ENCODE results near the gene SBNO2.
"Not testable (repeated sequence)": the region's sequence is repeated elsewhere in the genome, so short reads cannot be mapped to it uniquely, and the experiment has no call there.

Gene SBNO2

GRCh38 chr19:1134431-1134830 lies 39.6 kb downstream of the SBNO2 start:
- no peak for DNase-seq

- no peak for DNase-seq
These were observed 40.6 kb downstream of the SBNO2 start for GRCh38 chr19:1133471-1133929.

GRCh38 chr19:1132552-1133383 lies 41.3 kb downstream of the SBNO2 start:
- DNase-seq = peak; percentile 18

GRCh38 chr19:1131718-1132551 lies 42.1 kb downstream of the SBNO2 start:
- peak; percentile 61 for DNase-seq

GRCh38 chr19:1130771-1131717 lies 43.0 kb downstream of the SBNO2 start:
- peak; percentile 18 for DNase-seq

GRCh38 chr19:1129535-1129934 lies 44.5 kb downstream of the SBNO2 start:
- DNase-seq = no peak

- not testable (repeated sequence) for DNase-seq
These were observed 45.0 kb downstream of the SBNO2 start for GRCh38 chr19:1129084-1129483.

- DNase-seq = no peak
These were observed 46.0 kb downstream of the SBNO2 start for GRCh38 chr19:1128106-1128505.

GRCh38 chr19:1126984-1127760 lies 46.9 kb downstream of the SBNO2 start:
- no peak for DNase-seq

- DNase-seq = no peak
These were observed 48.2 kb downstream of the SBNO2 start for GRCh38 chr19:1125601-1126467.

- DNase-seq = no peak
These were observed 50.0 kb downstream of the SBNO2 start for GRCh38 chr19:1123885-1124677.

- no peak for DNase-seq
These were observed 50.7 kb downstream of the SBNO2 start for GRCh38 chr19:1123381-1123780.

GRCh38 chr19:1122972-1123363 lies 51.1 kb downstream of the SBNO2 start:
- DNase-seq = no peak

- DNase-seq = no peak
These were observed 51.8 kb downstream of the SBNO2 start for GRCh38 chr19:1122021-1122971.

GRCh38 chr19:1121395-1121794 lies 52.7 kb downstream of the SBNO2 start:
- DNase-seq = no peak

GRCh38 chr19:1119475-1120217 lies 54.4 kb downstream of the SBNO2 start:
- DNase-seq = no peak

GRCh38 chr19:1118999-1119398 lies 55.1 kb downstream of the SBNO2 start:
- DNase-seq = no peak

GRCh38 chr19:1117654-1118053 lies 56.4 kb downstream of the SBNO2 start:
- no peak for DNase-seq

All from retina (tissue), 1 donor.